Activated CD4-positive, alpha-beta T cell treated with anti-CD3 and anti-CD28 coated beads for 4 hours (primary cell): ENCODE measurements around the gene POGK.
"Not testable (repeated sequence)": the region's sequence is repeated elsewhere in the genome, so short reads cannot be mapped to it uniquely, and the experiment has no call there.

Experiments used
- DNase-seq, 2 donors: peaks; one replicate each; pipeline ENCODE4 v3.0.0-alpha.2; 2020

POGK gene

GRCh38 chr1:166858726-166859419 lies 19.6 kb downstream of the POGK start:
- no peak for DNase-seq

DNA sequence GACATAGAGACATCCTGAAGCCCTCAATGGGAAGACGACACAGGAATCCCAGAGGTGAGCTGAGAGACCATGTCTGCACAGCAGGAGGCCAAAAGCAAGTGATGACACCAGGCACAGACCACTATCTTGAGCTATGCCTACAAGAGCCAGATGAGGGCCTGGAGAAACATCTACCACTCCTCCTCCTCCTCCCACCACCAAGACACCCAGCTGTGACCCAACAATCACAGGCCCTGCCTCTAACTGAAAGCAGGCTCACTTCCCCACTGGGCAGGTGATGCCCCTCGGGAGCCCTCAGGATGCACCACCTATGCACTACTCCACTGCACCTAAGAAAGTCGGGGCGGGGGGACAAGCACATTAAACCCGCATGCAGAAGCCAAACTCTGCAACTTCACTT lies 20.3 kb downstream of the POGK start:
- no peak for DNase-seq

- DNase-seq = no peak
Observed at GRCh38 chr1:166865926-166866325, 26.7 kb downstream of the POGK start.

DNA sequence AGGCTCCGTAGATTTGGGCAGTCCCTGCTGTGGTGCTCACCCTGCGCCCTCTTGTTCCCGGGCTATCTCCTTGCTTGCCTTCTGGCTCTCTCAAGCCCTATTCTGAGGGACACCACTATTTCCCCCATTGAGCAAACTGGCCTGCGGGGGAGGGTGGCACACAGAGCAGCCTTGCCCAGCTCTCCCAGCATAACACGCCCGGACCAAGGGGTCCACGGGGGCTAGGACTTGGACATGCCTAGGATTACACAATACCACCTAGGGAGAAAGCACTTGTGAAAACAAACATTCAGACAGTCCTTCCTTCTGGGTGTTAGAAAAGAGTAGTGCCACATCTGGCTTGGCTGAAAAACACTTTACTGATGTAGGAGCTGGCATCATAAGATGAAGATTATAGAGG lies 29.4 kb downstream of the POGK start:
- no peak for DNase-seq

- no peak for DNase-seq
Observed at GRCh38 chr1:166869318-166870099, 30.2 kb downstream of the POGK start.

- no peak for DNase-seq
Observed at GRCh38 chr1:166870584-166870983, 31.3 kb downstream of the POGK start.

DNA sequence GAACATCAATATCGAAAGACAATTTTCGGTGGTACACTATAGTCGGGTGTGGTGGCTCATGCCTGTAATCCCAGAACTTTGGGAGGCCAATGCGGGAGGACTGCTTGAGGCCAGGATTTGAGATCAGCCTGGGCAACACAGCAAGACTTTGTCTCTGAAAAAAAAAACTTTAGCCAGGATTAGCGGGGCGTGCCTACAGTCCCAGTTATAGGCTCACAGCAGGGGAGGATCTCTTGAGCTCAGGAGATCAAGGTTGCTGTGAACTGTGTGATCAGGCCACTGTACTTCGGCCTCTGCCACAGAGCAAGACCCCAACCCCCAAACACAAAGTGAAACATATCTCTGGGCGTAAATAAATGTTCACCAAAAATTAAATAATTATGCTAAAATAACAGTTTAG lies 35.2 kb downstream of the POGK start:
- DNase-seq = no peak

DNA sequence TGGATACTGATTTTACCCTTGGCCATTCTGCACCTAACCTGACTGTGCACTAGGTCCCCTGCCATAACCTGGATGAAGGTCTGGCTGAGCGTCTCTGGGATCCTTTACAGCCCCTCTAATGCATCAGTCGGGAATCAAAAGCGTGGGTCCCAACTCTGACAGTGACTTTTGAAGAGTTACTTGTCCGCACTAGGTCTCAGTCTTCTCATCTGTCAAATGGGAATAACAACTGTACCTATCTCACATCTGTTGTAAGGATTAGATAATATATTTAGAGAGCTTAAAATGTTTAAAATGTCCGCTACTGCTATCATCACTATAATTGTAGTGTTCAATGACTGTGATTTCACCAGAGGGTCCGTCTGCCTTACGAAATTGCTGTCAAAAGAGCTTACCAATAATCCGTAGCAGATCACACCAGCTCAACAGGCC lies 36.0 kb downstream of the POGK start:
- DNase-seq = no peak

- DNase-seq = peak; percentile 98 to 99
Observed at GRCh38 chr1:166875734-166876539, 36.7 kb downstream of the POGK start, which contains the start of gene TADA1. TSS of gene TADA1 (minus strand) at chr1:166876264. CDS start at chr1:166876233, 31 bp downstream.

GRCh38 chr1:166876540-166876838 lies 37.2 kb downstream of the POGK start:
- DNase-seq = no peak

- not testable (repeated sequence) for DNase-seq
Observed at GRCh38 chr1:166878173-166878917, 39.1 kb downstream of the POGK start.

DNA sequence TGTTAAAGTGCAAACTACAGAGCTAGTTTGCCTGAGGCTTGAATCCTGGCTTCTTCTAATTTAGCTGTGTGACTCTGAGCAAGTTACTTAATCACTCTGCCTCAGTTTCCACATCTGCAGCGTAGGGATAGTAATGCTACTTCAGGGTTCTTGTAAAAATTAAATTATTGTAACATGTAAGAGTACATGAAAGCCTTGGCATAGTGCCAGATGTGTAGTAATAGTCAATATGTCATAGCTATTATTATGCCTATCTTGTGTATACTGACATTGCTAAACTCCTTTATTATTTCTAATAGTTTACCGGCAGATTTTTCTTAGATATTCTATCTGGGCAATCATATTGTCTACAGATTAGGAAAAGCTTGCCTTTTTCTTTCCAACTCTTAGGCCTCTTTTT lies 43.6 kb downstream of the POGK start:
- DNase-seq = no peak

DNA sequence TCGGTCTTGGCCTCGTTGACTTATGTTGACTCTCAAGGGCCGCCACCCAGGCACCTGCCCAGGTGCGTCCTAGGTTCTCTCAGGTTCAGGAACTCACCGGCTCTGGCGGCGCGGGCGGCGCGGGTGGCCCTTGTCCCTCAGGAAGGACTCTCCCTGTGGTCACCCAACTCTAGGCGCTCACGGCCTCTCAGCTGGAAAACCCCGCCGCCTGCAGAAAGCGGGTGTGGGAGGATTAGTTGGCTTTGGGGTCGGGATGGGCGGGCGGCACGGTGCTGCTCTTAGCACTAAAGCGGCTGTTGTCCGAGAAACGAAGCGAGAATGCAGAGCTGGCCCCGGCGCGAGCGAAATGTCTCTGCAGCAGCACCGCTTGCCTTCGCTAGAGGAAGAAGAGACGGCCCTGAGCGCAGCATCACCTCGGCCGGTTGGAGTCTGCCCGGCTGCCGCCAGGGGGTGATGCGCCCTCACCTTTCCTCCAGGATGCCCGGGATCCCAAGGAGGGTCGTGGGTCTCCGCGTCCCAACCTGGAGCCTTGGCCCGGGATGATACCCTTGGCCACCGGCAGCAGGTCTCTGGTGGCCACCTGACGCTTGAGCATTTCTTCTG lies 44.9 kb downstream of the POGK start:
- peak in 1 of 2 donors; percentile 8 for DNase-seq

DNA sequence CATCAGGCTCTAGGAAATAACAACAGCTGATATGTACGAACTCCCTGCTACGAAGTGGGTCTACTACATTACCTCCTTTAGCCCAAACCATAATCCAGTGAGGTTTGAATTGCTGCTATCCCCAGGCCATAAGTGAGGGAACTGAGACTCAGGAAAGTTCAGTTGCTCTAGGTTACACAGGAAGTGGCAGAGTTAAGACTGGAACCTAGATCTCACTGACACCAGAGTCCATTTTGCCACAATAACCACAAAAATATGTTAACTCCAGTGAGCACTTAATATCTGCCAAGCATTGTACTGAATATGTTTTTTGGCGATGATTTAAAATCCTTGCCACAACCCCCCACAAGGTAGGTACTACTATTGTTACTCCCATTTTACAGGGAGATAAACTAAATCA lies 45.7 kb downstream of the POGK start:
- no peak for DNase-seq

DNA sequence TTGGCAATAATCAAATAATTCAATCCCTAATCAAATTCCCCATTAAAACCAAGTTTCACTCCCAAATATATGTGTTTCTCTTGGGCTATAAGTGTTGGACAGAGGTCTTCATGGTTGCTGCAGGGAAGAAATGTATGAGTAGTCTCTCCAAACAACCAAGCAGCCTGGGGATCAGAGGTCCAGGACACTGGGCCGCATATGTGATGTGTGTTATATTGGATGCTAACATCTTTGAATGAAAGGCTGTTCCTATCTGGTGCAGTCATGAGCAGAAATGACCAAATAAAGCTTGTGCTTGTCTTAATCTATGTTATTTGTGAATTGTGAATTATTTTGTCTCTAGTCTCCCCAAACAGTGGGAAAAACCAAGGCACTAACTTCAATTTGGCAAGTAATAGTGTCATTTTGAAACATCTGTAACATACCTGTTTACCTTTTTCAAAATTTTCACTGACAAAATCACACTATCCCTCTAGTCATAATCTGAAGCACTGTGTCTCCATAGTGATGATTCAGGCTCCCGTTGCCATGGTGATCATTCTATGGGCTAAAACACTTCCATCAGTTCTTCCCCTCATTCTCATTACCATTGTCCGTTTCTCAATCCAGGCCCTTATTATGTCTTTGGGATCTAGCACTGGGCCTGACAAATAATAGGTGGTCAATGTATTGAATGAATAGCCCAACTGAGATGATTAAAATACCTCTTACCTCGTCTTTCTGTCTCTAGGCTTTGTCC lies 49.3 kb downstream of the POGK start:
- no peak for DNase-seq

DNA sequence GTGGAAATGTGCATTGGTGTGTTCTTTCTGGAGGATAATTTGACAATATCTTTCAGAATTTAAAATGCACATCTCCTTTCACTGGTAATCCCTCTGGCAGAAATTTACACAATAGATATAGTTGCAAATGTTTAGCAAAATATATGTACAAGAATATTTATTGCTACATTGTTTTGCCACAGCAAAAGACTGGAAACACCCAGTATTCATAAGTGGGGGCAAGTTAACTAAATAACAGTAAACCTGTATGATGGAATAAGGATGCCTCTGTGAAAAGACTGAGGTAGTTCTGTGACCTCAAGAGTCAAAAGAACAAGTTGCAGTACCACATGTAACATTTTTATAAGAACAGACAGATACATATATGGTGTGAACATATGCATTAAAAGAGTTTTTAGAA lies 50.5 kb downstream of the POGK start:
- DNase-seq = no peak

- DNase-seq = no peak
Observed at GRCh38 chr1:166895766-166896165, 56.5 kb downstream of the POGK start.

GRCh38 chr1:166899769-166900168 lies 60.5 kb downstream of the POGK start:
- DNase-seq = no peak

GRCh38 chr1:166900987-166901386 lies 61.7 kb downstream of the POGK start:
- no peak for DNase-seq

DNA sequence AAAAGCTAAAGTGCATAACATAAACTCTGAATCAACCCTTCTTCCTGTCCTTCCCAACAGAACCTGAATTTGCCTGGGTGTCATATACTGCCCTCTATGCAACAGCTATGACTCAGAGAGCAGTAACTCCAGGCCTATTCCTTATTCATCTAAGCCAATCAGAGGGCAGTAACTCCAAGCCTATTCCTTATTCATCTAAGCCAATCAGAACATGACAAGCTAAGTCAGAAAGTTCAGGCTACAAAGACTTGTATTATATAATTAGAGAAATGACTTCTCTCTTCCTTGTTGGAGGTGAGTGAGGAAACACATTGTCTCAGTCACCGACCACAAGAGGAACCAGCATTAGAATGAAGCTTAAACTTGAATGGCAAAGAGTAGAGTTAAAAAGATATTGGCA lies 63.0 kb downstream of the POGK start:
- no peak for DNase-seq

GRCh38 chr1:166903232-166903631 lies 64.0 kb downstream of the POGK start:
- DNase-seq = no peak

DNA sequence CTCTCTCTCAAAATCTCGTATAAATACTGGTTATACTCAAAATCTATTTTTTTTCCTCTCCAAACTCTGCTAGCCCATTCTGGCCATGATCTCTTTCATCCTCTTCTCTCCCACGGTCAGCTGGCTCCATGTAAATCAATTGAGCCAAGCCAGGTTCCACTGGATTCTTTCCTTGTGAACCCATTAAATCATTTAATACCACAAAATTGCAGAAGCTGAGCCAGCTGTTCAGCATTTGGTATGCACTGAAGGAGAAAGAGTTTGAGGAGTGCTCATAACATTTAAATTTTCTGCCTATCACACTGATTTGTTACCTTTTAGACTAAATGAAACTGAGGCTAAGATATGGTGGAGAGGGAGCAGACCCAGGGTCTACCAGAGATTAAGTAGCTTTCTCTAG lies 65.9 kb downstream of the POGK start:
- DNase-seq = no peak
